ENCODE measurements around the gene RFTN1. TPM values are rescaled to one million over a fixed set of nuclear protein-coding genes. Genes with fewer than 3 reads are reported as not detected.

The RFTN1 gene
- total RNA-seq, 2 experiments from 2014 or later, result 95.9 to 109 TPM

DNA sequence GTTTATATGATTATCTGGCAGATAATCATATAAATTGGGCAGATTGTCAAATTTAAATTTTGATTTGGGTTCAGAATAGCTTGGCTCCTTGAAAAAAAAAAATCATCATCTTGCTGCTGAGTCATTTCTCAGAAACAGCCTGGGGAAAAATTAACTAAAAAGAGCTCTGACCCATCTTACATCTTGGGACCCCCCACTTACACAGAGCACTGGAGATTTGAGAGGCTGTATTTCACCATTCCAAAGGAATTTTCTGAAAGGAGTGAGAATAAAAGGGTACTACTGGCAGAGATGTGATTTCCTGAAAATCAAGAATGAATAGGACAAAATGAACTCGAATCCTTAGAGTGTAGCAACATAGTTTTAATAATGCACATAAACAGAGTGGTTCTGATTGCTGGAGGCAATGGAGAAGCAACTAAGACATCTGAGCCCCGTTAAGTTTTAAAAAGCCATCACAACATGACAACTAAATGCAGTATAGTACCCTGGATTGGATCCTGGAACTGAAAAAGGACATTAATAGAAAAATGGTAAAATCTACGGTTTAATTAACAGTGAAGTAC lies 97.5 kb downstream of the RFTN1 start:
- Mint-ChIP-seq H3K36me3 (ENCODE audit: low read depth) (peaks cover 15% of the 10 kb centered on the region), H3K9me3 (no peaks in the 10 kb centered on the region), H3K27ac (no peak overlapping the region), H3K27me3 (ENCODE audit: low read depth) (no peaks in the 10 kb centered on the region), H3K4me1 (ENCODE audit: low read depth) (peaks cover 52% of the 10 kb centered on the region), H3K4me3 (no peak overlapping the region)
- intact Hi-C loops (cut with micrococcal nuclease), result no loop called here
- CTCF ChIA-PET, result no interaction called here
- DNase-seq, result no peak

DNA sequence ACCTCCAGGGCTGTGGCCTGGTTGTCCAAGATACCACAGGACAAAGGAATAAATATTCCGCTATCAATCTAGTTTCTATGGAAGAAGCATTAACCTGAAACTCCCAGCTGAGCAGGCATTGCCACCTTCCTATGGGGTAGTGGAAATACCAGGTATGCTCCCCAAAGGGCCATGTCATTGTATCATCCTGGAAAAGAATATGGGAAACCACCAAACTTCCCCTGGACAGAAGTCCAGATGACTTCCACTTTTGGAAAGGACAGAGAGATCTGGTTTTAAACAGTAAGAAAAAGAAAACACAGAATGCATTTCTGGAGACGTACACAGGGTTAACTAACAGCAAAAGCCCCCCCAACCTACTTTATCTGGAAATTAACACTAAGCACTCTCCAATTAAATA lies 100.2 kb downstream of the RFTN1 start:
- no peak for DNase-seq
- intact Hi-C loops (cut with micrococcal nuclease), result no loop called here
- Mint-ChIP-seq H3K36me3 (ENCODE audit: low read depth) (peaks cover 20% of the 10 kb centered on the region), H3K4me3 (no peak overlapping the region), H3K9me3 (no peaks in the 10 kb centered on the region), H3K27me3 (ENCODE audit: low read depth) (no peaks in the 10 kb centered on the region), H3K4me1 (ENCODE audit: low read depth) (peaks cover 45% of the 10 kb centered on the region), H3K27ac (no peak overlapping the region)
- CTCF ChIA-PET, result no interaction called here

DNA sequence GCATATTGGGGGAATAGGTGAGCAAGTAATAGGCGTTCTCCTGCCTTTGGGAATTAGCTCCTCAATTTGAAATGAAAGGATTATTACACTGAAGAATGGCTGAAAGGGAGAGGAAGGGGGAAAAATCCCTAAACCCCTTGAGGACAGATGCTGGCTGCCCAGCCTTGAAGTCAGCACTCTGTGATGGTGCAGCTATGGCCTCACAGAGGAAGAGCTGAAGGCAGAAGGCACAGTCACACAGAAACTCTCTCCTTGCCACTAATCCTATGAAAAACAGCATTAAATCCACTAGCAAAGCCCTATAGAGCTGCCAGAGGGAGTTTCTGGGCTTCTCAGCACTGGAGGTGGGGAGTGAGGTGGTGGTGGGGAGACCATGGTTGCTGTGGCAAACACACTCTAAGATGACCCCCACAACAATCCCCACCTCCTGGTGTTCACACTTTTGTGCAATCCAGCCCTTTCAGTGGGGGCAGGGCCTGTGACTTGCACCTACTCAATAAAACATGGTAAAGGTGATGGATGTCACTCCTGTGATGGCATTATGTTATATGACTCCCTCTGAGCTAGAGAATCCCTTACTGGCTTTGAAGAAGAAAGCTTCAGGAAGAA lies 101.2 kb downstream of the RFTN1 start:
- Mint-ChIP-seq H3K4me1 (ENCODE audit: low read depth) (peaks cover 43% of the 10 kb centered on the region), H3K27ac (no peak overlapping the region), H3K4me3 (no peak overlapping the region), H3K27me3 (ENCODE audit: low read depth) (no peaks in the 10 kb centered on the region), H3K9me3 (no peaks in the 10 kb centered on the region), H3K36me3 (ENCODE audit: low read depth) (peaks cover 26% of the 10 kb centered on the region)
- intact Hi-C loops (cut with micrococcal nuclease), result no loop called here
- CTCF ChIA-PET, result no interaction called here
- DNase-seq, result peak; percentile 11

DNA sequence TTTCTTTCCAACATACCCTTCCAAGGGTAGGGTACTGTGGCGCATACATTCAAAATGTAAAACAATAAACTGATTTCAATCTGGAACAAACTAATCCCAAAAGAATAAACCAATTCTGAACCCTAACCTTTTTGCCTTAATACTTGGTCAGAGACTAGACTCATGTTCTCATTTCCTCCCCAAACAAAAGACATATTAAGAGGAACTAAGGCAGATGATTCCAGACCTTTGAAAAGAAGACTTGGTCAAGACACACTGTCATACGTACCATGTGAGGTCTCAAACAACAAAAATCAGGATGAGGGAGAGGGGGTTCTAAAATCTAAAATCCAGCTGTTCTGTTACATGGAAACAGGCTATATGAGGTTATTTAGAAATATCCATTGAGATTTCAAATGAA lies 102.1 kb downstream of the RFTN1 start:
- no peak for DNase-seq
- H3K27me3 Mint-ChIP-seq (ENCODE audit: low read depth), result no peaks in the 10 kb centered on the region
- H3K9me3 Mint-ChIP-seq, result no peaks in the 10 kb centered on the region
- H3K4me3 Mint-ChIP-seq, result no peak overlapping the region
- CTCF ChIA-PET, result interaction anchor here (1.2 kb wide), 1 partner anchor 19 kb away, joined by 3 read pairs; no protein-coding TSS in a partner anchor
- H3K27ac Mint-ChIP-seq, result no peak overlapping the region
- H3K4me1 Mint-ChIP-seq (ENCODE audit: low read depth), result peaks cover 45% of the 10 kb centered on the region
- H3K36me3 Mint-ChIP-seq (ENCODE audit: low read depth), result peaks cover 26% of the 10 kb centered on the region
- intact Hi-C loops (cut with micrococcal nuclease), result no loop called here

DNA sequence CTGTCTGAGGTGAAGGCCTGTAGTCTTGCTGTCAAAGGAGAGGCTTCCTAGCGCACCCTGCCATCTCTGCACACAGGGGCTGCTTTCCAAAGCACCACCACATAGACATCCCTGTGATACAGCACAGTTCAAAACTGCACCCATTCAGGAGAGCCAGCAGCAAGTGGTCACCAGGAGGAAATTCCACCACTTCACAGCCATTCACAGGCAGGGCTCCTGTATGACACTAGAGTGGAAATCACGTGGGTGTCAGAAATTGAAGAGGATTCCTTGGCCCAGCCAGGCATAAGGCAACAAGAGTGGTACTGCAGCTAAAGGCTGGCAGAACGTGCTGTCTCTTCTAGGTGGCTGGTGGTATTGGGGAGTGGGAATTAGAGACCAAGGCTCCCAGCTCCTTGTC lies 102.8 kb downstream of the RFTN1 start:
- H3K9me3 Mint-ChIP-seq, result no peaks in the 10 kb centered on the region
- DNase-seq, result no peak
- no peaks in the 10 kb centered on the region for H3K27me3 Mint-ChIP-seq (ENCODE audit: low read depth)
- CTCF ChIA-PET, result interaction anchor here (1.2 kb wide), 1 partner anchor 20 kb away, joined by 3 read pairs; no protein-coding TSS in a partner anchor
- peaks cover 26% of the 10 kb centered on the region for H3K36me3 Mint-ChIP-seq (ENCODE audit: low read depth)
- no peak overlapping the region for H3K27ac Mint-ChIP-seq
- peaks cover 40% of the 10 kb centered on the region for H3K4me1 Mint-ChIP-seq (ENCODE audit: low read depth)
- H3K4me3 Mint-ChIP-seq, result no peak overlapping the region
- intact Hi-C loops (cut with micrococcal nuclease), result no loop called here

DNA sequence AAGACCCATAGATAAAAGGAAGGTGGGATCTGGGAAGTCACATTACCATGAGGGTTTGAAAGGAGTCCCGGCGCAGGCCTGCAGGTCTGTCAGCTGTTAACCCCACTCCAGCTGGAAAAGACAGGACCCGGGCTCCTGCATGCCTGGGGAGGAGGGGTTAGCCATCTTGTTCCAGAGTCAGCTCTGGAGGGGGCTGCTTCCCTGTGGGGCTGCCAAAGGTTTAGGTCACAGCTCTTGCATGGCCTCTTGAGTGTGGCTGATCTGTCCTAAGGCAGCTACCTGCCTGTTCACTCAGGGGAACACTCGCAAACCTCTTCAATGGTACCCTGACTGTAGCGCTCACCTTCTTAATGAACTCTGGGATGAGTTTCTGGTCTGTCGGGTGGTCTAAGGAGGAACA lies 104.5 kb downstream of the RFTN1 start:
- Mint-ChIP-seq H3K27ac (no peak overlapping the region), H3K4me3 (no peak overlapping the region), H3K27me3 (ENCODE audit: low read depth) (no peaks in the 10 kb centered on the region), H3K9me3 (no peaks in the 10 kb centered on the region), H3K4me1 (ENCODE audit: low read depth) (peaks cover 32% of the 10 kb centered on the region), H3K36me3 (ENCODE audit: low read depth) (peaks cover 25% of the 10 kb centered on the region)
- no peak for DNase-seq
- intact Hi-C loops (cut with micrococcal nuclease), result no loop called here
- CTCF ChIA-PET, result no interaction called here

DNA sequence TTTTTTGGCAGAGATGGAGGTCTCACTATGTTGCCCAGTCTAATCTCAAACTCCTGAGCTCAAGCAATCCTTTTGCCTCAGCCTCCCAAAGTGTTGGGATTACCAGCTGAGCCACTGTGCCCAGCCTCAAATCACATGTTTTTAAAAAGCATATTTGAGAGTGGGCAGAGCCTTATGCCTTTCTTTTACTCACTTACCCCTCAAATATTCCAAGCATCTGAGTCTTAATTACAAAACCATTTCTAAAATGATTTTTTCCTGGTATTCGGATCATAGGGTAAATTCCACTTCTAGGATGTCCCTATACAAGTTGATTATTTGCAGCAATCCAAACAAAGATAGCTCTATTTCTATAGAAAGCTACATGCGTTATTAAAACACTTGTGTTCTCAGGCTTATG lies 106.1 kb downstream of the RFTN1 start:
- no peaks in the 10 kb centered on the region for H3K27me3 Mint-ChIP-seq (ENCODE audit: low read depth)
- DNase-seq, result no peak
- no peak overlapping the region for H3K4me3 Mint-ChIP-seq
- peaks cover 20% of the 10 kb centered on the region for H3K36me3 Mint-ChIP-seq (ENCODE audit: low read depth)
- no peak overlapping the region for H3K27ac Mint-ChIP-seq
- peaks cover 27% of the 10 kb centered on the region for H3K4me1 Mint-ChIP-seq (ENCODE audit: low read depth)
- no peaks in the 10 kb centered on the region for H3K9me3 Mint-ChIP-seq
- CTCF ChIA-PET, result interaction anchor here (1.2 kb wide), 1 partner anchor 9 kb away, joined by 3 read pairs; no protein-coding TSS in a partner anchor
- intact Hi-C loops (cut with micrococcal nuclease), result no loop called here

DNA sequence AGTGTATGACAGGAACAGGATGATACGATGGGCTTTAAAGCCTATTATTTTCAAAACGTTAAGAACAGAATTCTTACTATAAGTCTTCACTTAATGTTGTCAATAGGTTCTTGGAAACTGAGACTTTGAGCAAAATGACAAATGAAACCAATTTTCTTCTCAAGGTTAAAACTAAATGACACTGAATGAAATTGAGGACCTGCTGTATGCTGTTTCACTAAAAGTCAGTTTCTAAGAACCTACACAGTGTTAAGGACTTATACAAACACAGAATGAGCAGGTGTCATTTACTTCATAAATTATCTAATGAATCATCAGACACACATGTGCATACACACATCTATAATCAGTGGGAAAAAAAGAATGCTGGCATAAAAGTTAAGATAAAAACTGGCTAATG lies 106.9 kb downstream of the RFTN1 start:
- peaks cover 28% of the 10 kb centered on the region for H3K36me3 Mint-ChIP-seq (ENCODE audit: low read depth)
- peak overlapping the region; percentile 12 for H3K27ac Mint-ChIP-seq
- intact Hi-C loops (cut with micrococcal nuclease), result no loop called here
- no peaks in the 10 kb centered on the region for H3K9me3 Mint-ChIP-seq
- peaks cover 26% of the 10 kb centered on the region for H3K4me1 Mint-ChIP-seq (ENCODE audit: low read depth)
- CTCF ChIA-PET, result interaction anchor here (1.2 kb wide), 1 partner anchor 8 kb away, joined by 3 read pairs; no protein-coding TSS in a partner anchor
- no peak for DNase-seq
- no peak overlapping the region for H3K4me3 Mint-ChIP-seq
- no peaks in the 10 kb centered on the region for H3K27me3 Mint-ChIP-seq (ENCODE audit: low read depth)

DNA sequence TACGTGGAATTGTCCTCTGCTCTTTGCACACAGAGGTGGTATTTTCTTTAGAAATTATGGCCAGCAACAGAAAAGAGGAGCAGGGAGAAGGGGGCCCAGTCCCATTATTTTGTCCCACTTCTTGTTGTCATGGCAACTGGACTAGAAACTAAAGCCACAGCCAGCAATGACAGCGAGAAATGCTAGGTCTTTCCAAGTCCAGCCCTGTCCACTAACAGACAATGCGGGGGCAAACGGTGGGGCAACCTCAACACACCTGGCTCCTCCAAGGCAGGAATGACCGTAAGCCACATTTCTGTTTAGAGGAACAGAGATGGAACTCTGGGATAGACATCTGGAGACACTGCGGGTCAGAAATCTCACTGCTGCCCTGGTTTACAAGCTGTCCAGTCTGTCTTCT lies 107.3 kb downstream of the RFTN1 start:
- CTCF ChIA-PET, result no interaction called here
- Mint-ChIP-seq H3K4me3 (no peak overlapping the region), H3K27ac (no peak overlapping the region), H3K27me3 (ENCODE audit: low read depth) (no peaks in the 10 kb centered on the region), H3K9me3 (no peaks in the 10 kb centered on the region), H3K4me1 (ENCODE audit: low read depth) (peaks cover 27% of the 10 kb centered on the region), H3K36me3 (ENCODE audit: low read depth) (peaks cover 32% of the 10 kb centered on the region)
- intact Hi-C loops (cut with micrococcal nuclease), result no loop called here
- no peak for DNase-seq

DNA sequence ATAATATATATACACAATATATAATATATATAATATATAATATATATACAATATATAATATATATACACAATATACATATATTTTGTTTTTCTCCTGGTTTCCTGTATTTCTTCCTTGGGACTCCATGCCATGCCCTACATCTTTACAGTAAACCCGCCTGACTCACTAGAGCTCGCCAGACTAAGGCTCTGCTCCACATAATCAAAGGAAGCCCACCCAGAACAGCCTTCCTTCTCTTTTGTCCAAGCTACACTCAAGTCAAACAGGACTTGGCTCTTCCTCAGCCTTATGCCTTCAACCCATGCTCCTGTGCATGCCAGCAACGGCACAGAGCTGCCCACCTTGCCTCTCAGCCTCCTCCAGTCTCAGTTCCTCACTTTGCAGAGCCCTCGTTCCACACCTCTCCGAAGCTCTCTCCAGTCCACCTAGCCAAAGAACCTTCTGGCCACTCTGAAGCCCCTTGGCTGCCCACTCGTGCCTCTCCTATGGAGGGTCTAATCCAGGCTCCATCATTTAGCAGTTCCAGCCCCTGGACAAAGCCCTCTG lies 109.1 kb downstream of the RFTN1 start:
- intact Hi-C loops (cut with micrococcal nuclease), result no loop called here
- CTCF ChIA-PET, result interaction anchor here (1.0 kb wide), 1 partner anchor 13 kb away, joined by 3 read pairs; no protein-coding TSS in a partner anchor
- H3K4me3 Mint-ChIP-seq, result no peak overlapping the region
- H3K27me3 Mint-ChIP-seq (ENCODE audit: low read depth), result no peaks in the 10 kb centered on the region
- peaks cover 38% of the 10 kb centered on the region for H3K4me1 Mint-ChIP-seq (ENCODE audit: low read depth)
- no peak for DNase-seq
- no peaks in the 10 kb centered on the region for H3K9me3 Mint-ChIP-seq
- no peak overlapping the region for H3K27ac Mint-ChIP-seq
- peaks cover 37% of the 10 kb centered on the region for H3K36me3 Mint-ChIP-seq (ENCODE audit: low read depth)

DNA sequence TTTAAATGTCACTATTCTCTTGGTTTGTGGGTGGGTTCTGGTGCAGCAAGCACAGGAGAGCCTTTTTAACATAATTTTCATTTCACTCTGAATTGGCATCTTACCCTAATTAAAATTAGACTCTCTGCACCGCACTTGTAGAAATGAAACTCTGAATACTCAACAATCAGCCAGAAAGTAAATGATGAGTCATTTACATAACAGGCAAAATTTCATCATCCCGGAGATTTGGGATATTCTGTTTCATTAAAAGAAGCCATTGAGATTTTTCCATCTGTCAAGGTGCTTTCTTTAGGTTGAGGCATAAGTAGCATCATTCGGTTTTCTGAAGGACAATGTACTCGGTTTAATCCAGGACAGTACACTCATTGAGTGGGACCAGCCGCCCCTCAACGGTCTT lies 111.0 kb downstream of the RFTN1 start:
- Mint-ChIP-seq H3K4me1 (ENCODE audit: low read depth) (peaks cover 39% of the 10 kb centered on the region), H3K27ac (peak overlapping the region; percentile 57), H3K27me3 (ENCODE audit: low read depth) (no peaks in the 10 kb centered on the region), H3K4me3 (no peak overlapping the region), H3K36me3 (ENCODE audit: low read depth) (peaks cover 34% of the 10 kb centered on the region), H3K9me3 (no peaks in the 10 kb centered on the region)
- no peak for DNase-seq
- CTCF ChIA-PET, result no interaction called here
- intact Hi-C loops (cut with micrococcal nuclease), result no loop called here

DNA sequence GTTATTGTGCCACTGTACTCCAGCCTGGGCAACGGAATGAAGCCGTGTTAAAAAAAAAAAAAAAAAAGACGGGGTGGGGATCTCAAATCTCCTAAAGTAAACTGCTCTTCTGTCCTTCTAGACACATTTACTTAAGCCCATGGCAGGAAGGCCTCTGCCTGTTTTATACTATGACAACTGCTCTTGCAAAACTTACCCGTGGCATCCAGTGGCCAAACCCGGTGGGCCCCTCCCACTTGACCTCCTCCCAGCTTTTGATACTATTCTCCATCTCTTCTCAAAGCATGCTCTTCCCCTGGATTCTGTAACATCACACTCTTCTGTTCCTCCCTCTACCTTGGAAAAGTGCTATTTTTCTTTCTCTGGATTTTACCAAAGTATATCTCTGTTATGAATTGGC lies 112.2 kb downstream of the RFTN1 start:
- H3K27me3 Mint-ChIP-seq (ENCODE audit: low read depth), result no peaks in the 10 kb centered on the region
- intact Hi-C loops (cut with micrococcal nuclease), result no loop called here
- peaks cover 42% of the 10 kb centered on the region for H3K36me3 Mint-ChIP-seq (ENCODE audit: low read depth)
- CTCF ChIA-PET, result interaction anchor here (1.2 kb wide), 1 partner anchor 149 kb away, joined by 3 read pairs; no protein-coding TSS in a partner anchor
- DNase-seq, result no peak
- no peak overlapping the region for H3K4me3 Mint-ChIP-seq
- no peaks in the 10 kb centered on the region for H3K9me3 Mint-ChIP-seq
- H3K27ac Mint-ChIP-seq, result no peak overlapping the region
- peaks cover 35% of the 10 kb centered on the region for H3K4me1 Mint-ChIP-seq (ENCODE audit: low read depth)

Data from activated naive CD4-positive, alpha-beta T cell treated with anti-CD3 and anti-CD28 coated beads for 36 hours (primary cell).